ENCODE results near the gene ATP11A.

- TF ChIP-seq EZH2 (IDR thresholded peaks at IDR 0.05; ENCODE audit: insufficient read depth, poor library complexity, severe bottlenecking) (no peak), EZH2phosphoT487 (IDR thresholded peaks at IDR 0.05; ENCODE audit: insufficient read depth, low read depth) (no peak)
Observed at GRCh38 chr13:112857914-112858490, 168.2 kb downstream of the ATP11A start.
